Stimulated activated CD4-positive, alpha-beta T cell treated with anti-CD3 and anti-CD28 coated beads, TNF-alpha, amount 100 ng/mL, for 4 hours (primary cell): ENCODE results near the gene USP53.
"Not testable (repeated sequence)": the region's sequence is repeated elsewhere in the genome, so short reads cannot be mapped to it uniquely, and the experiment has no call there.

Experiments
- DNase-seq, 3 experiments: peaks; one replicate each; pipeline ENCODE4 v3.0.0-alpha.2; 2020; ENCODE audit warnings: low read depth in 3 of 3

USP53 gene

DNA sequence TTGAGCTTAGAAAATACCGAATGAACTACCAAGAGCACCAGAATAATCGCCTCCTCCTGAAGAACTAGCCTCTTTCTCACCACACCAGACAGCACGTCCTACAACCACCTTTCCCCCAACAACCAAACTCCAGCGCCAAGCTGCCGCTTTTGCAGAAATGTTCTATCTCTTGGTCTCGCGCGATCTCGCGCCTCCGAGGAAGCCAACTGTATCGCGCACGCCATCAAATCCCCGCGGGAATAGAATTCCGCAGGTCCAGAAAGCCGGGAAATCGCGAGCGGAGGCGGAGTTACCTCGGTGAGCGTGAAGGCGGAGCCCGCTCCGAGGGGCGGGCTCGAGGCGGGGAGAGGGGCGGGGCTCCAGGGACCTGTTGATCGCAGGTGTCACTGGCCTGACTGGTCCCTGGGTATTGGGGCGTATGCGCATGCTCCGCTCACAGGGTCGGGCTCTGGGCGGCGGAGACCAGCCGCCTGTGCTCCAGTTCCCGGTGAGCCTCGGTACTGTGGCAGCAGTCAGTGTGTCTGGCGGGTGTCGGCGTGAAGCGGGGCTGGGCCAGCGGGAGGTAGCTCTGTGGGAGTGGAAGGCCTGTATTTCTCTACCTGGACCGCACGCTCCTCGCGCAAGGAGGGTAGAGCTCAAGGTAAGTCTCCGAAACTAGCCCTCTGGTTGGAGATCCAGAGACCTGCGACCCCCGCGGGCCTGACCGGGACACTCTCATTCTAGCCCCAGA is at the start of gene USP53:
Gene USP53, plus strand, starts transcription at position 480 of the 730 bp plus-strand sequence. CDS start 27,047 bp downstream, outside the sequence.
- DNase-seq = peak; percentile 97

DNA sequence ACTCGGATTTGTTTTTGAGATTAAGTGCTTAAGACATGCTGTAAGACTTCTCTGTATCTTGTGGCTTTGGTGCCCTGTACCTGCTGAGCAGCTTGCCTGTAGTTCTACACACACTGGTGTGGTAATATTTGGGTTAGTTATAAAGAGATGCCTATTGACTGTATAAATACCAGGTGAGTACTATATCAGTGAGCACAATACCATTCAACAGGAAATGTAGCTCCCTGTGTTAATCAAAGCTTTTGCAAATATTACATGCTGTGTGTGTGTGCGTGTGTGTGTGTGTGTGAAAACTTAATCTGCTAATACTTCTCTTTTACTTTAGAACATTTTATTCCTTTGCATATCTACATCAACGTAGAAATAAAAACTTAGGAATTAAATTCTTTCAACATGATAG is 46.7 kb upstream of the USP53 start:
- DNase-seq = no peak

- no peak for DNase-seq
These were observed 42.3 kb upstream of the USP53 start for GRCh38 chr4:119170195-119170594.

DNA sequence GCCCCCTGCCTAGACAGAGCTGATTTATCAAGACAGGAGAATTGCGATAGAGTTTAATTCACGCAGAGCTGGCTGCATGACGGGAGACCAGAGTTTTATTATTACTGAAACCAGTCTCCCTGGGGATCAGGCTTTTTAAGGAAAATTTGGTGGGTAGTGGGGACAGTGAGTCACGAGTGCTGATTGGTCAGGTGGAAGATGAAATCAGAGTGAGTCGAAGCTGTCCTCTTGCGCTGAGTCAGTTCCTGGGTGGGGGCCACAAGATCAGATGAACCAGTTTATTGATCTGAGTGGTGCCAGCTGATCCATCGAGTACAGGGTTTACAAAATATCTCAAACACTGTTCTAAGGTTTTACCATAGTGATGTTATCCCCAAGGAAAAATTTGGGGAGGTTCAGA is 40.3 kb upstream of the USP53 start:
- DNase-seq = no peak

DNA sequence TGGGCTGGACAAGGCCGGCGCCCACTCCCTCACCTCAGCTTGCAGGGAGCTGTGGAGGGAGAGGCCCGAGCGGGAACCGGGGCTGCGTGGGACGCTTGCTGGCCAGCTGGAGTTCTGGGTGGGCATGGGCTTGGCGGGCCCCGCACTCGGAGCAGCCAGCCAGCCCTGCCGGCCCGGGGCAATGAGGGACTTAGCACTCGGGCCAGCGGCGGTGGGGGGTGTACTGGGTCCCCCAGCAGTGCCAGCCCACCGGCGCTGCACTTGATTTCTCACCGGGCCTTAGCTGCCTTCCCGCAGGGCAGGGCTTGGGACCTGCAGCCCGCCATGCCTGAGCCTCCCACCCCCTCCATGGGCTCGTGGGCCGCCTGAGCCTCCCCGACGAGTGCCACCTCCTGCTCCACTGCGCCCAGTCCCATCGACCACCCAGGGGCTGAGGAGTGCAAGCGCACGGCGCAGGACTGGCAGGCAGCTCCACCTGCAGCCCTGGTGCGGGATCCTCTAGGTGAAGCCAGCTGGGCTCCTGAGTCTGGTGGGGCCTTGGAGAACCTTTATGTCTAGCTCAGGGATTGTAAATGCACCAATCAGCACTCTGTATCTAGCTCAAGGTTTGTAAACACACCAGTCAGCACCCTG is 38.7 kb upstream of the USP53 start:
- DNase-seq = not testable (repeated sequence)

- DNase-seq = no peak
These were observed 33.5 kb upstream of the USP53 start for GRCh38 chr4:119179011-119179410.

- DNase-seq = no peak
These were observed 28.4 kb upstream of the USP53 start for GRCh38 chr4:119184128-119184527.

- DNase-seq = no peak
These were observed 22.9 kb upstream of the USP53 start for GRCh38 chr4:119189638-119190037.

- no peak for DNase-seq
These were observed 22.2 kb upstream of the USP53 start for GRCh38 chr4:119190354-119190753.

GRCh38 chr4:119191505-119191904 is 21.0 kb upstream of the USP53 start:
- no peak for DNase-seq

GRCh38 chr4:119197772-119198212 is 14.7 kb upstream of the USP53 start:
- no peak for DNase-seq

DNA sequence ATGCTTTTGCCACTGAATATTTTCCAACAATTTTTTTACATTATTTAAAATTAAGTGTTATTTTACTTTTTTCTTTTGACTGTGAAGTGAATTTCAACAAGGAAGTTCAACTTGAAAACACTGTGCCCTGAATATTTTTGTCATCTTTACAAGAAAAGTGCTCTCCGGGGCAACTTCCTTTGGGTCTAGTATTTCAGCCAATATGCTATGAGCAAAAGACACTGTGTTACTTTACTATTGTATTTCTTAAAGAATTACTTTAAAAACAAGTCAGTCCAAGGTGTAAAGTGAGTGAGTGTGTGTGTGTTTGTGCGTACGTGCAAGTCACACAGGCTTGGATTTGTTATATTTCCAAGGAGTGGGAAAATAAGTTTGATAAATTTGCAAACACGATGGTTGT is 7.6 kb upstream of the USP53 start:
- DNase-seq = no peak

DNA sequence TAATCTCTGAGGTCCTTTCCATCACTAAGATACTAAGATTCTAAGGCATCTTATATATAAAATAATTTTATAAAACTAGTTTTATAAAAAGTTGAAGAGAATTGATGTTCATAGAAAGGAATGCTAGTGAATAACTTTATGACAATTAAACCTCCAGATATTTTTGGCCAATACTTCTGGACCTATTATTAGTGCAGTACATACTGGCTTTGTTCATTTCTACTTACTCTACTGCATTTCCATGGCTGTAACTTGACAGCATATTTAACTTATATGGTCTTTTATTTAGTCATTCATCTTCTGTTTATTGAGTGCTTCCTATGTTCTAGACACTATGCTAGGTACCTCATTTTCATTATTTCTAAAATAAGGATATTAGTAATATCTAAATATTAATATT is 6.8 kb upstream of the USP53 start:
- no peak for DNase-seq

- DNase-seq = no peak
These were observed 6.3 kb upstream of the USP53 start for GRCh38 chr4:119206178-119206577.

- DNase-seq = no peak
These were observed 5.5 kb upstream of the USP53 start for GRCh38 chr4:119207051-119207450.

GRCh38 chr4:119209077-119209476 is 3.4 kb upstream of the USP53 start:
- peak in 2 of 3 experiments; percentile 10 to 51 for DNase-seq

GRCh38 chr4:119209586-119209985 is 2.9 kb upstream of the USP53 start:
- no peak for DNase-seq

DNA sequence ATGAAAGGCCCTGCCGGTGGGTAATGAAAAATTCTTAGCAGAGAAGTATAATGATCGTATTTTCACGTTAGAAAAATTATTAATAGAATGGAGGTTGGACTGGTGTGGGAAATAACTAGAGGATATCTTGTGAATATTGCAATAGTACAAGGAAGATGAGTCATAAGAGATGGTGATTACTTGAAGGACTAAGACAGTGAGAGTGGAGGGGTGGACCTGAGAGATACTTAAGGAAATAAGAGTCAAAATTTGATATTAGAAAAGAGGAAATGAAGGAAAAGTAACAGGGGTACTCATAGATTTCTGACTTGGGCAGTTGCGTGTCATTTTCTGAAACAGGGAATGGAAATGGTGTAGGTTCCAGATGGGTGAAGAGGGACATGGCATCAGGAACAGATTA is 1.7 kb upstream of the USP53 start:
- no peak for DNase-seq

DNA sequence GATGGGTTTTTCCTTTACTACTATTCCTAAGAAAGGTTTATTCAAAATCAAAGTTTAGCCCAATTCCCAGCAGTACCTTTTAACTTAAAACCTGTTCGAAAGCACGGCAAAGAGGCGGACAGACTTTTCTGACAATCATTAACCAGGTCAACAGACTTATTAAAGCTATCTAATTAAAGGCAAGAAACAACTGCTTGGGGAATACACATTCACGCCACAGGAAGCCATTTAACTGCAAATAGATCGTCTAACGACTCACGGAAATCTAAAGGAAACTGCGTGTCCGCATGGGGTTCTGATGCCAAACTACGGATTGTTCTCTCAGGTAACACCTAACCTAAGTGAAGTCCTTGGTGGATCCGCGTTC is 663 bp upstream of the USP53 start:
- no peak for DNase-seq

GRCh38 chr4:119212964-119213606 is 572 bp downstream of the USP53 start:
- peak; percentile 17 to 35 (median 28) for DNase-seq

GRCh38 chr4:119218093-119218492 is 5.6 kb downstream of the USP53 start:
- no peak for DNase-seq

DNA sequence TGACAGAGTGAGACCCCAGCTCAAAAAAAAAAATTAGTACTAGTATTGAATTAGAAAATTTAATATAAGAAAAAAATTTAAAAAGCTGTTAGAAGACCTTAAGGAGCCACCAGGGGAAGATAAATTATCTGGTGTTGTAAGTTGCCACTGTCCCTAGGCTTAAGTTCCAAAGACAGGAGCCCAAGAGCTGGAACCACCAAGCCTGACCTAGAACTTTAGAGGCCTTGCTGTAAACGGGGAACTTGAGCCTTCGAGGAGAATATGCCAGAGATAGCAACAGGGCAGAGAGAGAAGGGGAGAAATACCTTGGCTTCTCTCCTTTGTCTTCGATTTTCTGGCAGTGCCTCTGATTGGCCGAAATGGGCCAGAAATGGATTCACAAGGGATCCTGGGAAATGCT is 8.9 kb downstream of the USP53 start:
- no peak for DNase-seq

GRCh38 chr4:119227690-119228089 is 15.2 kb downstream of the USP53 start:
- no peak for DNase-seq
